Panc1 (cell line): ENCODE data around the gene KCNMA1. TPM values are rescaled to one million over a fixed set of nuclear protein-coding genes. Genes with fewer than 3 reads are reported as not detected.

Experiments used
- ATAC-seq: fragments of 200-7000 bp; cut with Tn5 transposase; 2 replicates; pipeline ENCODE4 v1.9.1; 2020; ENCODE audit warnings: mild to moderate bottlenecking, moderate library complexity
- BruUV-seq: library from RNA; stranded (reverse); fragments of 400-500 nt; replicated peaks from 2 replicates; lab custom pipeline; 2021; lab: Mats Ljungman, UMichigan
- CTCF ChIA-PET: fragments of 300-600 bp; sonication (Branson Sonifier 250); formaldehyde crosslinking; loops from one replicate; lab custom pipeline; 2022; ENCODE audit warnings: antibody characterized with exemption; lab: Charles Lee
- POLR2A ChIA-PET: fragments of 300-600 bp; sonication (Branson Sonifier 250); formaldehyde crosslinking; loops from one replicate; lab custom pipeline; 2022; ENCODE audit warnings: antibody characterized with exemption; lab: Charles Lee
- DNase-seq: peaks from one replicate; pipeline ENCODE4 v3.0.0-alpha.2; 2010; ENCODE audit warnings: low read depth, low spot score
- H3K27ac ChIP-seq: 2 replicates; pipeline ENCODE4 v1.5.1; 2011; ENCODE audit warnings: mild to moderate bottlenecking, low read length, inconsistent platforms
- H3K27me3 ChIP-seq: fragments of 200-500 bp; sonication (Bioruptor generic); 2 replicates; pipeline ENCODE4 v1.6.0; 2014; ENCODE audit warnings: low read length, inconsistent platforms; ENCODE audit not compliant: control insufficient read depth, insufficient read depth
- H3K36me3 ChIP-seq: fragments of 200-500 bp; sonication (Bioruptor generic); 2 replicates; pipeline ENCODE4 v1.5.1; 2014; ENCODE audit warnings: inconsistent platforms, mild to moderate bottlenecking, low read length, moderate library complexity; ENCODE audit not compliant: control insufficient read depth, insufficient read depth
- H3K4me1 ChIP-seq: 2 replicates; pipeline ENCODE4 v1.5.1; 2011; ENCODE audit warnings: inconsistent platforms, mild to moderate bottlenecking, low read length, moderate library complexity; ENCODE audit not compliant: control insufficient read depth, insufficient read depth
- H3K4me3 ChIP-seq, 2 experiments: 2 replicates each; pipeline ENCODE4 v1.5.1; 2011 to 2012; ENCODE audit warnings: low read depth in 2 of 2, low read length in 2 of 2, mild to moderate bottlenecking in 2 of 2, inconsistent platforms in 1 of 2, moderate library complexity in 1 of 2
- H3K9me3 ChIP-seq: fragments of 200-500 bp; sonication (Bioruptor generic); 2 replicates; pipeline ENCODE4 v1.5.1; 2014; ENCODE audit warnings: low read depth, mild to moderate bottlenecking, inconsistent platforms, low read length, moderate library complexity; ENCODE audit not compliant: control insufficient read depth, insufficient read depth
- CTCF ChIP-seq: fragments of 450-650 bp; IDR thresholded peaks from 2 replicates; pipeline ENCODE4 v1.5.1; 2017; ENCODE audit warnings: mild to moderate bottlenecking
- POLR2AphosphoS5 ChIP-seq: IDR thresholded peaks from 2 replicates; pipeline ENCODE4 v1.6.1; 2012; ENCODE audit warnings: mild to moderate bottlenecking, low read depth, low read length, moderate library complexity
- REST ChIP-seq, 2 experiments: IDR thresholded peaks; 2 replicates each; pipeline ENCODE4 v1.6.1; 2011 to 2012; ENCODE audit warnings: low read depth in 2 of 2, control low read depth in 1 of 2, low read length in 1 of 2, mild to moderate bottlenecking in 1 of 2, moderate library complexity in 1 of 2; ENCODE audit not compliant: insufficient read depth in 1 of 2
- SIN3A ChIP-seq: IDR thresholded peaks from 2 replicates; pipeline ENCODE4 v1.6.1; 2012; ENCODE audit warnings: low read depth, mild to moderate bottlenecking, low read length, moderate library complexity, borderline replicate concordance; ENCODE audit not compliant: insufficient read depth
- TCF7L2 ChIP-seq: IDR thresholded peaks from 2 replicates; pipeline ENCODE4 v1.6.1; 2011; ENCODE audit warnings: mild to moderate bottlenecking, low read depth, low read length, inconsistent platforms
- in situ Hi-C: cut with HindIII; loops from 2 replicates; pipeline ENCODE4 v1.10.0; 2016; ENCODE audit warnings: low sequenced_read_pairs, low pct_unique_long_range_greater_than_20kb
- intact Hi-C: fragments of 100-400 bp; cut with micrococcal nuclease; formaldehyde crosslinking; loops from one replicate; pipeline ENCODE4 v1.10.0; 2022; ENCODE audit not compliant: unreplicated experiment
- total RNA-seq: library from RNA; stranded (reverse); gene quantifications from one replicate; pipeline ENCODE4 v1.2.1, GENCODE V29; 2021; ENCODE audit not compliant: unreplicated experiment

The KCNMA1 gene
- total RNA-seq, 1 experiment from 2014 or later: 91.9 TPM

GRCh38 chr10:77091597-77092165, 545.9 kb downstream of the KCNMA1 start:
- intact Hi-C loops: no loop called here
- H3K27ac ChIP-seq: 0 out of 2 replicates have a peak overlapping the region, but pooled peaks have one; percentile 11
- no peaks in the 10 kb centered on the region for H3K27me3 ChIP-seq
- TF ChIP-seq POLR2AphosphoS5 (no peak), REST (IDR thresholded peaks at IDR 0.05; ENCODE audit: insufficient read depth in 1 of 2, low read depth in 2 of 2, low read length in 1 of 2) (no peak), CTCF (no peak), SIN3A (no peak), TCF7L2 (no peak)
- no peak for DNase-seq
- no peaks in the 10 kb centered on the region for H3K4me1 ChIP-seq
- no peaks in the 10 kb centered on the region for H3K9me3 ChIP-seq
- H3K4me3 ChIP-seq: no peak overlapping the region
- no TSS peak for BruUV-seq
- CTCF ChIA-PET: no interaction called here
- no peaks in the 10 kb centered on the region; the same call in 1 of the 2 replicates for H3K36me3 ChIP-seq
- POLR2A ChIA-PET: no interaction called here
- ATAC-seq: no peak
- in situ Hi-C loops: no loop called here

GRCh38 chr10:77090381-77091356, 546.9 kb downstream of the KCNMA1 start:
- DNase-seq (no peak), ATAC-seq (no peak; the same call in 1 of the 2 replicates)
- Histone ChIP-seq H3K4me1 (no peaks in the 10 kb centered on the region), H3K27ac (no peak overlapping the region), H3K4me3 (no peak overlapping the region), H3K36me3 (no peaks in the 10 kb centered on the region; the same call in 1 of the 2 replicates), H3K9me3 (no peaks in the 10 kb centered on the region), H3K27me3 (no peaks in the 10 kb centered on the region)
- intact Hi-C loops (no loop called here), in situ Hi-C loops (no loop called here)
- BruUV-seq: no TSS peak
- TF ChIP-seq CTCF (no peak), TCF7L2 (0 out of 2 replicates have a peak, but pooled peaks have one; percentile 51)
- POLR2A ChIA-PET: no interaction called here
- CTCF ChIA-PET: no interaction called here
